H9 (cell line): ENCODE results near the gene GJB6. TPM values are rescaled to one million over a fixed set of nuclear protein-coding genes. Genes with fewer than 3 reads are reported as not detected.

ENCODE experiments used
- DNase-seq: peaks from one replicate; pipeline ENCODE4 v3.0.0-alpha.2; 2017
- H2AFZ ChIP-seq: one replicate; pipeline ENCODE4 v1.6.1; 2013; ENCODE audit warnings: mild to moderate bottlenecking, low read length, control low read depth, moderate library complexity
- H2AK5ac ChIP-seq: 2 replicates; pipeline ENCODE4 v1.6.1; 2013; ENCODE audit warnings: low read length, control low read depth, mixed read lengths; ENCODE audit not compliant: insufficient read length
- H2BK120ac ChIP-seq: one replicate; pipeline ENCODE4 v1.6.1; 2013; ENCODE audit warnings: low read depth, mild to moderate bottlenecking, low read length, control low read depth, inconsistent platforms; ENCODE audit not compliant: poor library complexity, severe bottlenecking
- H2BK12ac ChIP-seq: 2 replicates; pipeline ENCODE4 v1.6.1; 2013; ENCODE audit warnings: low read length, control low read depth, mixed read lengths, low read depth; ENCODE audit not compliant: insufficient read length
- H2BK15ac ChIP-seq: 2 replicates; pipeline ENCODE4 v1.6.1; 2013; ENCODE audit warnings: low read depth, low read length, control low read depth
- H2BK20ac ChIP-seq: one replicate; pipeline ENCODE4 v1.6.1; 2013; ENCODE audit warnings: low read depth, mild to moderate bottlenecking, low read length, control low read depth, inconsistent platforms; ENCODE audit not compliant: poor library complexity, severe bottlenecking
- H2BK5ac ChIP-seq: 2 replicates; pipeline ENCODE4 v1.6.1; 2013; ENCODE audit warnings: low read length, control low read depth, mixed read lengths; ENCODE audit not compliant: insufficient read length
- H3K14ac ChIP-seq: 2 replicates; pipeline ENCODE4 v1.6.1; 2013; ENCODE audit warnings: low read length, control low read depth; ENCODE audit not compliant: insufficient read depth
- H3K18ac ChIP-seq: 2 replicates; pipeline ENCODE4 v1.6.1; 2013; ENCODE audit warnings: low read depth, mild to moderate bottlenecking, mixed read lengths, low read length, control low read depth; ENCODE audit not compliant: insufficient read length
- H3K23ac ChIP-seq: 2 replicates; pipeline ENCODE4 v1.6.1; 2013; ENCODE audit warnings: low read length, control low read depth, mixed read lengths, low read depth; ENCODE audit not compliant: insufficient read length
- H3K23me2 ChIP-seq: 2 replicates; pipeline ENCODE4 v1.6.1; 2013; ENCODE audit warnings: low read depth, mild to moderate bottlenecking, mixed read lengths, low read length, control low read depth; ENCODE audit not compliant: insufficient read length, poor library complexity, severe bottlenecking
- H3K27ac ChIP-seq: 2 replicates; pipeline ENCODE4 v1.5.1; 2013; ENCODE audit warnings: low read length, control low read depth, mixed read lengths, low read depth; ENCODE audit not compliant: insufficient read length
- H3K27me3 ChIP-seq: 2 replicates; pipeline ENCODE4 v1.6.1; 2013; ENCODE audit warnings: low read length, control low read depth, inconsistent platforms; ENCODE audit not compliant: insufficient read depth
- H3K4ac ChIP-seq: 2 replicates; pipeline ENCODE4 v1.6.1; 2013; ENCODE audit warnings: low read depth, mild to moderate bottlenecking, control low read depth, inconsistent platforms, low read length, moderate library complexity
- H3K4me1 ChIP-seq: 2 replicates; pipeline ENCODE4 v1.6.1; 2013; ENCODE audit warnings: low read length, control low read depth, inconsistent platforms; ENCODE audit not compliant: insufficient read depth
- H3K4me2 ChIP-seq: 2 replicates; pipeline ENCODE4 v1.6.1; 2013; ENCODE audit warnings: low read length, control low read depth, mixed read lengths; ENCODE audit not compliant: insufficient read length, insufficient read depth
- H3K56ac ChIP-seq: 2 replicates; pipeline ENCODE4 v1.6.1; 2013; ENCODE audit warnings: low read depth, mild to moderate bottlenecking, mixed read lengths, low read length, control low read depth; ENCODE audit not compliant: insufficient read length
- H3K79me1 ChIP-seq: 2 replicates; pipeline ENCODE4 v1.6.1; 2013; ENCODE audit warnings: low read depth, mild to moderate bottlenecking, moderate library complexity, low read length, control low read depth, inconsistent platforms; ENCODE audit not compliant: insufficient read depth, poor library complexity, severe bottlenecking
- H3K79me2 ChIP-seq: 2 replicates; pipeline ENCODE4 v1.6.1; 2013; ENCODE audit warnings: low read length, control low read depth, inconsistent platforms; ENCODE audit not compliant: insufficient read depth
- H3K9ac ChIP-seq: 2 replicates; pipeline ENCODE4 v1.6.1; 2013; ENCODE audit warnings: low read length, control low read depth, mixed read lengths; ENCODE audit not compliant: insufficient read length; ENCODE audit errors: extremely low read depth
- H3K9me3 ChIP-seq: one replicate; pipeline ENCODE4 v1.6.1; 2013; ENCODE audit warnings: low read depth, low read length, inconsistent platforms; ENCODE audit not compliant: control insufficient read depth
- H3T11ph ChIP-seq: one replicate; pipeline ENCODE4 v1.6.1; 2013; ENCODE audit warnings: mild to moderate bottlenecking, low read length, control low read depth, inconsistent platforms
- H4K20me1 ChIP-seq: one replicate; pipeline ENCODE4 v1.6.1; 2013; ENCODE audit not compliant: control insufficient read depth, insufficient read length, insufficient read depth
- H4K5ac ChIP-seq: 2 replicates; pipeline ENCODE4 v1.6.1; 2013; ENCODE audit warnings: low read depth, mild to moderate bottlenecking, mixed read lengths, low read length, control low read depth; ENCODE audit not compliant: insufficient read length
- H4K8ac ChIP-seq: replicated peaks from 2 replicates; pipeline ENCODE4 v1.6.1; 2013; ENCODE audit warnings: low read length, control low read depth, mixed read lengths, low read depth; ENCODE audit not compliant: insufficient read length
- H4K91ac ChIP-seq: 2 replicates; pipeline ENCODE4 v1.6.1; 2013; ENCODE audit warnings: low read depth, mild to moderate bottlenecking, moderate library complexity, mixed read lengths, low read length, control low read depth; ENCODE audit not compliant: insufficient read length
- H3K27ac Mint-ChIP-seq, 3 experiments: 2 replicates in 2 of 3; 3 replicates in 1 of 3; pipeline ENCODE4 v1.8.0; 2020 to 2021; ENCODE audit warnings: mixed read lengths in 3 of 3, mild to moderate bottlenecking in 1 of 3, moderate library complexity in 1 of 3
- H3K27me3 Mint-ChIP-seq: 2 replicates; pipeline ENCODE4 v1.8.0; 2021; ENCODE audit warnings: low read depth, mild to moderate bottlenecking, moderate library complexity, mixed read lengths
- H3K36me3 Mint-ChIP-seq, 3 experiments: 2 replicates in 2 of 3; 3 replicates in 1 of 3; pipeline ENCODE4 v1.8.0; 2020 to 2021; ENCODE audit warnings: low read depth in 3 of 3, mixed read lengths in 3 of 3; ENCODE audit not compliant: insufficient read depth in 1 of 3
- H3K4me1 Mint-ChIP-seq, 2 experiments: 2 replicates each; pipeline ENCODE4 v1.8.0; 2020; ENCODE audit warnings: mixed read lengths in 2 of 2
- H3K4me3 Mint-ChIP-seq, 2 experiments: 2 replicates in 1 of 2; 3 replicates in 1 of 2; pipeline ENCODE4 v1.8.0; 2020 to 2021; ENCODE audit warnings: mild to moderate bottlenecking in 2 of 2, mixed read lengths in 2 of 2, moderate library complexity in 1 of 2
- H3K9me3 Mint-ChIP-seq, 2 experiments: 2 replicates in 1 of 2; 3 replicates in 1 of 2; pipeline ENCODE4 v1.8.0; 2020; ENCODE audit warnings: mild to moderate bottlenecking in 2 of 2, mixed read lengths in 2 of 2, moderate library complexity in 1 of 2
- WGBS: extraction: QIAGEN DNeasy Blood & Tissue Kit; methylation state at CpG from one replicate; pipeline ENCODE4 v1.1.7; 2013; ENCODE audit warnings: missing lambda C conversion rate, low lambda C conversion rate, mixed read lengths; ENCODE audit not compliant: insufficient read length; ENCODE audit errors: extremely low coverage; 5-methylcytosine and 5-hydroxymethylcytosine counted together
- total RNA-seq: library from RNA; stranded (reverse); gene quantifications from 2 replicates; pipeline ENCODE4 v1.2.1, GENCODE V29; 2021
- TF ChIP-seq, protein P1 (sequence below): fragments of 200-600 bp; sonication (generic); conservative IDR thresholded peaks from 3 replicates; pipeline ENCODE4 v1.8.0; 2021; ENCODE audit warnings: antibody characterized with exemption, mild to moderate bottlenecking

The GJB6 gene
- total RNA-seq, 1 experiment from 2014 or later = not detected

- no peak overlapping the region for H3K27ac ChIP-seq
- no peak overlapping the region for H4K5ac ChIP-seq
- H3K23ac ChIP-seq = no peak overlapping the region
- no peaks in the 10 kb centered on the region for H3K4me1 ChIP-seq
- no peaks in the 10 kb centered on the region for H3K27me3 ChIP-seq
- no peak overlapping the region for H3K9ac ChIP-seq
- H2BK15ac ChIP-seq = no peak overlapping the region
- Mint-ChIP-seq H3K36me3 (peaks cover 0 to 7% (median 6%) of the 10 kb centered on the region in 3 experiments; a peak in 4 of 7 replicates), H3K27ac (no peak overlapping the region), H3K4me1 (no peaks in the 10 kb centered on the region), H3K9me3 (peaks cover 16 to 17% of the 10 kb centered on the region in 2 experiments), H3K4me3 (no peak overlapping the region), H3K27me3 (peaks cover 19% of the 10 kb centered on the region)
- H4K8ac ChIP-seq = no peak overlapping the region
- WGBS = no CpG with 5 or more reads among the region's 14 CpGs
- H2AK5ac ChIP-seq = no peak overlapping the region
- no peak overlapping the region for H2BK120ac ChIP-seq
- TF ChIP-seq, protein P1, sequence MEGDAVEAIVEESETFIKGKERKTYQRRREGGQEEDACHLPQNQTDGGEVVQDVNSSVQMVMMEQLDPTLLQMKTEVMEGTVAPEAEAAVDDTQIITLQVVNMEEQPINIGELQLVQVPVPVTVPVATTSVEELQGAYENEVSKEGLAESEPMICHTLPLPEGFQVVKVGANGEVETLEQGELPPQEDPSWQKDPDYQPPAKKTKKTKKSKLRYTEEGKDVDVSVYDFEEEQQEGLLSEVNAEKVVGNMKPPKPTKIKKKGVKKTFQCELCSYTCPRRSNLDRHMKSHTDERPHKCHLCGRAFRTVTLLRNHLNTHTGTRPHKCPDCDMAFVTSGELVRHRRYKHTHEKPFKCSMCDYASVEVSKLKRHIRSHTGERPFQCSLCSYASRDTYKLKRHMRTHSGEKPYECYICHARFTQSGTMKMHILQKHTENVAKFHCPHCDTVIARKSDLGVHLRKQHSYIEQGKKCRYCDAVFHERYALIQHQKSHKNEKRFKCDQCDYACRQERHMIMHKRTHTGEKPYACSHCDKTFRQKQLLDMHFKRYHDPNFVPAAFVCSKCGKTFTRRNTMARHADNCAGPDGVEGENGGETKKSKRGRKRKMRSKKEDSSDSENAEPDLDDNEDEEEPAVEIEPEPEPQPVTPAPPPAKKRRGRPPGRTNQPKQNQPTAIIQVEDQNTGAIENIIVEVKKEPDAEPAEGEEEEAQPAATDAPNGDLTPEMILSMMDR = no peak
- no peaks in the 10 kb centered on the region for H3K23me2 ChIP-seq
- DNase-seq = no peak
- no peak overlapping the region for H2BK12ac ChIP-seq
- H3K79me2 ChIP-seq = no peaks in the 10 kb centered on the region
- H3K79me1 ChIP-seq = no peaks in the 10 kb centered on the region
- no peak overlapping the region for H3K18ac ChIP-seq
- H3K4ac ChIP-seq = no peak overlapping the region
- no peak overlapping the region for H2AFZ ChIP-seq
- no peak overlapping the region for H2BK5ac ChIP-seq
- H3K9me3 ChIP-seq = no peaks in the 10 kb centered on the region
- no peaks in the 10 kb centered on the region for H4K20me1 ChIP-seq
- no peak overlapping the region for H2BK20ac ChIP-seq
- no peak overlapping the region for H3K56ac ChIP-seq
- H3K14ac ChIP-seq = no peak overlapping the region
- H3T11ph ChIP-seq = no peak overlapping the region
- no peak overlapping the region for H4K91ac ChIP-seq
- no peak overlapping the region for H3K4me2 ChIP-seq
Measured at GRCh38 chr13:20247403-20247802, 15.3 kb upstream of the GJB6 start.
